Right lobe of liver (tissue), 6 donors: ENCODE results near the gene FNIP2. TPM values are rescaled to one million over a fixed set of nuclear protein-coding genes. Genes with fewer than 3 reads are reported as not detected.
A peak's percentile ranks its signal among the peaks of the same experiment; 100 is the strongest.
"Not testable (repeated sequence)": the region's sequence is repeated elsewhere in the genome, so short reads cannot be mapped to it uniquely, and the experiment has no call there.

ENCODE experiments used
- ATAC-seq, 4 donors: fragments of 200-7000 bp; cut with Tn5 transposase; one replicate each; pipeline ENCODE4 v1.9.1; 2020; ENCODE audit warnings: mild to moderate bottlenecking in 4 of 4, moderate library complexity in 4 of 4
- DNase-seq, 3 donors: peaks; one replicate each; pipeline ENCODE4 v3.0.0-alpha.2; 2020
- H3K27ac ChIP-seq, 3 donors: fragments of 200-600 bp; one replicate each; pipeline ENCODE4 v1.8.0; 2022
- H3K27me3 ChIP-seq, 2 donors: fragments of 200-600 bp; one replicate each; pipeline ENCODE4 v1.8.0; 2022
- H3K36me3 ChIP-seq, 4 donors: fragments of 200-600 bp; sonication (generic) in 1 of 4; one replicate each; pipeline versions ENCODE4 v1.5.1 to v1.8.0; 2017 to 2022; ENCODE audit warnings: control low read depth in 1 of 4
- H3K4me1 ChIP-seq, 4 donors: fragments of 200-600 bp; sonication (generic) in 1 of 4; one replicate each; pipeline versions ENCODE4 v1.5.1 to v1.8.0; 2017 to 2022; ENCODE audit warnings: control low read depth in 1 of 4
- H3K4me3 ChIP-seq, 3 donors: fragments of 200-600 bp; one replicate each; pipeline ENCODE4 v1.8.0; 2022
- H3K9me3 ChIP-seq, 4 donors: fragments of 200-600 bp; sonication (generic) in 1 of 4; one replicate each; pipeline versions ENCODE4 v1.5.1 to v1.8.0; 2017 to 2022; ENCODE audit warnings: control low read depth in 1 of 4
- CTCF ChIP-seq, 4 donors: fragments of 200-600 bp in 3 of 4; fragments of 450-650 bp in 1 of 4; IDR thresholded peaks; one replicate each; pipeline versions ENCODE4 v1.5.1 to v1.8.0; 2016 to 2022; ENCODE audit warnings: antibody characterized with exemption in 4 of 4, mild to moderate bottlenecking in 2 of 4
- POLR2A ChIP-seq: fragments of 450-650 bp; IDR thresholded peaks from one replicate; pipeline ENCODE4 v1.6.1; 2017; ENCODE audit warnings: antibody characterized with exemption, mild to moderate bottlenecking
- WGBS: methylation state at CpG from one replicate; pipeline ENCODE4 v1.1.6; 2018; ENCODE audit warnings: low coverage, low lambda C conversion rate; ENCODE audit not compliant: insufficient coverage; ENCODE audit errors: missing lambda C conversion rate; 5-methylcytosine and 5-hydroxymethylcytosine counted together
- intact Hi-C, 2 donors: fragments of 100-400 bp; cut with DNase I; formaldehyde crosslinking; loops; one replicate each; pipeline versions ENCODE4 v1.11.2 to v1.14.1; 2022
- small RNA-seq, 2 experiments: library from RNA; depleted of rRNA; stranded (forward); fragments of <200 nt; gene quantifications; one replicate each; pipeline ENCODE3, GENCODE V24; 2016
- total RNA-seq, 6 experiments: library from RNA; depleted of rRNA in 2 of 6; stranded (reverse); fragments of >200 nt in 2 of 6; fragmentation: NEBNext Ultra II Directional in 3 of 6; extraction: Animal tissue kit (Norgen Biotek cat#: 25700) in 3 of 6; gene quantifications; one replicate each; pipeline versions ENCODE4 v1.1.0 to v1.2.4, GENCODE V29; 2016 to 2023
- donor health status: DM: no; HTN: yes; CAD: no.
- donor health status: DM: no; HTN: no; CAD: no.
- donor health status: DM: no; HTN: no; CAD: no.
- donor health status: DM: no; HTN: yes; CAD: no.
- donor health status: DM: no; HTN: yes; CAD: no.

Gene FNIP2
- total RNA-seq, 6 experiments from 2014 or later: 34.2 to 67.4 (median 37.8) TPM

GRCh38 chr4:158949099-158949498, 180.3 kb downstream of the FNIP2 start:
- intact Hi-C loops: no loop called here
- Histone ChIP-seq H3K4me1 (peaks cover 0 to 29% (median 3%) of the 10 kb centered on the region in 4 donors), H3K36me3 (no peaks in the 10 kb centered on the region), H3K4me3 (no peak overlapping the region), H3K27me3 (no peaks in the 10 kb centered on the region), H3K27ac (peak overlapping the region in 1 of 3 donors; percentile 21), H3K9me3 (no peaks in the 10 kb centered on the region)
- ATAC-seq (peak; percentile 56 to 82 (median 64)), DNase-seq (no peak)
- TF ChIP-seq CTCF (IDR thresholded peaks at IDR 0.05) (no peak), POLR2A (no peak)

GRCh38 chr4:158952221-158952774, 183.5 kb downstream of the FNIP2 start:
- H3K27ac ChIP-seq, ATAC-seq, H3K36me3 ChIP-seq, H3K4me3 ChIP-seq, intact Hi-C loops, H3K27me3 ChIP-seq, H3K9me3 ChIP-seq, DNase-seq: not testable (repeated sequence)
- WGBS: 96% methylated on average over 2 of the region's 2 CpGs
- peaks cover 0 to 40% (median 3%) of the 10 kb centered on the region in 4 donors for H3K4me1 ChIP-seq

GRCh38 chr4:158956345-158956744, 187.5 kb downstream of the FNIP2 start:
- H3K27me3 ChIP-seq, DNase-seq, intact Hi-C loops, H3K36me3 ChIP-seq, H3K4me3 ChIP-seq, H3K9me3 ChIP-seq: not testable (repeated sequence)
- WGBS: 45% methylated on average over 9 of the region's 9 CpGs
- peak overlapping the region in 2 of 3 donors; percentile 5 to 54 for H3K27ac ChIP-seq
- peak; percentile 44 to 72 (median 63) for ATAC-seq
- peaks cover 0 to 34% (median 0%) of the 10 kb centered on the region in 4 donors for H3K4me1 ChIP-seq

GRCh38 chr4:158956918-158957317, 188.1 kb downstream of the FNIP2 start:
- peak overlapping the region in 1 of 3 donors; percentile 54 for H3K27ac ChIP-seq
- DNase-seq, H3K9me3 ChIP-seq, H3K27me3 ChIP-seq, H3K4me3 ChIP-seq, intact Hi-C loops, ATAC-seq, H3K36me3 ChIP-seq: not testable (repeated sequence)
- H3K4me1 ChIP-seq: peaks cover 0 to 34% (median 0%) of the 10 kb centered on the region in 4 donors
- 100% methylated on average over 3 of the region's 3 CpGs for WGBS

Small RNA genes within 50 kb of the gene (small RNA-seq; reads per million reads assigned to genes)
- gene RF00157 (0 reads per million in 2 experiments), gene RNU6-128P (0 reads per million in 2 experiments)

Other genes with a start within 250 kb of the FNIP2 start
- 1 to 10 TPM in 4 of 6 experiments, under 1 TPM in 2; 0.88 to 3.4 (median 1.3) TPM for gene RXFP1, start 247.1 kb upstream of the FNIP2 start, total RNA-seq
- gene C4orf46, start 97.1 kb upstream of the FNIP2 start, total RNA-seq: 1 to 10 TPM in 2 of 6 experiments, under 1 TPM in 4; 0.54 to 2.8 (median 0.92) TPM
- gene ETFDH, start 96.7 kb upstream of the FNIP2 start, total RNA-seq: 100 to 1,000 TPM; 100 to 146 (median 127) TPM
- gene PPID, start 45.6 kb upstream of the FNIP2 start, total RNA-seq: 10 to 100 TPM; 12.6 to 31.4 (median 18.5) TPM